Measurements from ENCODE around the gene OPN3.

OPN3 gene

DNA sequence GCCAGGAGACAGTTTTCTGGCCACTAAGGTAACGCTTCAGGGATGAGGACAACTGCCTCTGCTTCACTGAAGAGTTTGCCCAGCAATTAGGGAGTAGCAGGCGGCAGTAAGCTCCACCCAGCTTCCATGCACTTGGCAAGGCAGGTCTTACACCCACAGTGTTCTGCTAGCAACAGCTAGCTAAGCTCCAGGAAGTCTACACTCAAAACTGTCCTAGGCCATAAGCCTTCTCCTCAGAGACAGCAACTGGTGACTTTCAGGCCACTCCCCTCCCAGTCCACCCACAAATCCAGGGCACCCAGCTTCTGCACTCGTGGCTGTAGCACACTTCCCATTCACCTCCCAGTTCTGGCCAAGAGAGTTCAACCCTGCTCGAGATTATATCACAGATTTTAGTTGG is 60.7 kb downstream of the OPN3 start:
- no peak for DNase-seq

DNA sequence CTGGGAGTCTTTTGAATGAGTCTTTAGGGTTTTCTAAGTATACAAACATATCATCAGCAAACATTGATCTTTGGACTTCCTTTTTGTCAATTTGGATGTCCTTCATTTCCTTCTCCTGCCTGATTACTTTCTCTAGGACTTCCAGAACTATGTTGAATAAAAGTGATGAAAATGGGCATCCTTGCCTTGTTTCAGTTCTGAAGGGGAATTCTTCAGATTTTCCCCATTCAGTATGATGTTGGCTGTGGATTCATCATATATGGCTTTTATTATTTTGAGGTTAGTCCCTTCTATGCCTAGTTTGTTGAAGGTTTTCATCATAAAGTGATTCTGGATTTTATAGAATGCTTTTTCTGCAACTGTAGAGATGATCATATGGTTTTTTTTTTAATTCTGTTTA is 66.0 kb downstream of the OPN3 start:
- no peak for DNase-seq

DNA sequence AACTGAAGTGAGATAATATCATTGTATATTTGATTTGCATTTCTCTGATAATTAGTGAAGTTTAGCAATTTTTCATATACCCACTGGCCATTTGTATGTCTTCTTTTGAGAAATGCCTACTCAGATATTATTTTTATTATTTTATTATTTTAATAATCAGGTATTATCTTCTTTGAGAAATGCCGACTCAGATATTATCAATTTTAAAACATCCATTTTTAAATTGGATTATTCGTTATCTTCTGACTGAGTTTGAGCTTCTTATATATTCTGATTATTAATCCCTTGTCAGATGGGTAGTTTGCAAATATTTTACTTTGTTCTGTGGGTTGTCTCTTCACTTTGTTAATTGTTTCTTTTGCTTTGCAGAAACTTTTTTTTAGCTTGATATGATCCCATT is 70.3 kb downstream of the OPN3 start:
- DNase-seq = no peak

DNA sequence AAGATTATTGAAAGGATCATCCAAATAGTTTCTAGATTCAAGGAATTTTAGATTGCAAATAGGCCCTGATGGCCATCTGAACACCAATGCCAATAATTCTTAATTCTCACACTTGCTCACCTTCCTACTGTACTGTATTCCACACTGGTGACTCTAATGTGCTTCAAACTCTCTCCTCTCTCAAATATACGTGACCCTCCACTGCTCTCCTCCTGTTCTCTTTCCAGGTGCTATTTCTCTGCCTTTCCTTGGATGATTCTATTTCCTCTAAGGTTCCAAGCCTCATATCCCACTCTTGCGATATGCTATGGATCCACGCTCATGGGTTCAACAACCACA is 79.4 kb downstream of the OPN3 start:
- no peak for DNase-seq

DNA sequence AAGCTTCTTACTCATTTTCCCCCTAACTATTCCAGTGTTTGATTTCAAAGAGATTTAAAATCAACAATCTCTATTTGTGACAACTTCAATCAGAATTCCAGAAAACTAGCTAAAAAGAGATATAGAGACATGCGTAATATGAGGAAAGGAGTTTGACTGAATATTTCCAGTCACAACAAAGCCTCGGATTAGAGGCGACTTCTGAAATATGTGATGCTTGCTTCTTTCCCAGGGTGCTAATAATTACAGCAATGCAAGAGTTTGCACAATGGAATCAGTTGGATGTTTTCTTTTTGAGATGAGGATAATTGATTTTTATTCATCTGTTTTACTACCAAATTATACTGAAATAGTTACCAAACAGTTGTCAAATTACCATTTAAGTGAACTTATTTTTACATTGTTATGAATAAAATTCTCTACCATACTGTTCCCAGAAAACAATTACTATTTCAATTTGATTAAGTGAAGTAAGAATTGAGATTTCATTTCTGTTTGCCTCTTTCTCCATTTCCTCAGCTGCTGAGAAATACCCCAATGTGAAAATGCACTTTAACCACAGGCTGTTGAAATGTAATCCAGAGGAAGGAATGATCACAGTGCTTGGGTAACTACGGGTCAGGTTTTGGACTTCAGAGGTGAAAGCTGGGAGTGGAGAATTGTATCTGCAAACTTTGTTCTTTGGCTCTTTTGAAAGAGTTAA is 79.9 kb downstream of the OPN3 start:
- DNase-seq = no peak

DNA sequence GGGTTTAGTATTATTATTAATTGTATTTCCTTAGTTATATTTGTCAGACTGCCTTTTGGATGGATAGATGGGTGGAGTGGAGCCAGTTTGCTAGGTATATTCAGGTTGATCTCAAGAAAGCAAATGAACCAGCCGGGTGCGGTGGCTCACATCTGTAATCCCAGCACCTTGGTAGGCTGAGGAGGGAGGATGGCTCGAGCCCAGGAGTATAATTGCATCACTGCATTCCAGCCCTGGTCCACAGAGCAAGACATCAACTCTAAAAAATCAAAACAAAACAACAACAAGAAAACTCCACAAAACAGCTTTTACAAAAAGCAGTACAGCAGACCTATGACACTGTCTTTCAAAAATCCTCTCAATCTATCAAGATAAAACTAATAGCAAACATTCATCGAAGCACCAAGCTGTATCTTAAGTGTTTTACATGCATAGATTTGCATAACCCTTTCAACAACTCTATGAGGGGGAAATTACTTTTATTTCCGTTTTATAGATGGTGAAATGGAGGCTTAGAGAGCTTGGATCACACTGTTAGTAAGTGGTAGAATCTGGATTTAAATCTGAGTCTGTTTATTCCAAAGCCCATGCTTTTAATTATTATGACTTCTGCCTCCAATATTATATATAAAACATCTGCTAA is 82.5 kb downstream of the OPN3 start:
- no peak for DNase-seq

DNA sequence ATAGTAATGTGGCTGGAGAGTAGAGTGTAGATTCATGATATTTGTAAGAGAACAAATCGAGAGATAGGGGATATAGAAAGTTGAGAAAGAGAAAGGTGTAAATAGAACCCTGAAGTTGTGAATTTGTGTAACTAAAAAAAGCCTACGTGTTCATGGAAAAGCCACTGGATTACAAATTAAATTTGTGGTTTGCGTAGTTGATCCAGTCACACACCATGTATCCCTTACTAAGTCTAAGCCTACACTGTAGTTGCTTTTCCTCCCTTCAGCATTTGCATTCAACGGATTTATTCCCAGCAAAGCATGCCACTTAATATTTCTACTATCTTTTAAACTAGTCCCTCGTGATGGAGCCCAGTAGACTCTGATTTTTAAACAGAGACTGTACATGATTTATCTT is 83.1 kb downstream of the OPN3 start:
- no peak for DNase-seq

DNA sequence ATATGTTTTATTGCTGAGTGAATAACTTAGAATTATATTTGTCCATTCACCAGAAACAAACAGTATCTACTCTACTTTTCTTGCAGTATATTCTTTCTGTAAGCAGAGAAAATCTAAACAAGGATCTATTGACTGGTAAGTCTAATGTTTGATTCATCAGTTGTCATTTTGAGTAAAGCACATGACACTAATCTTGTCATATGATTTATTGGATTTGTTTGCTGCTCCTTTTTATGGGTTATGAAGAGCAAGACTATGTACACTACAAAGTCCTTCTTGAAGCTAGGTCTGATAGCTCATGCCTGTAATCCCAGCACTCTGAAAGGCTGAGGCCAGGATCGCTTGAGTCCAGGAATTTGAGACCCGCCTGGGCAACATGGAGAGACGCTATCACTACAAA is 84.6 kb downstream of the OPN3 start:
- DNase-seq = no peak

DNA sequence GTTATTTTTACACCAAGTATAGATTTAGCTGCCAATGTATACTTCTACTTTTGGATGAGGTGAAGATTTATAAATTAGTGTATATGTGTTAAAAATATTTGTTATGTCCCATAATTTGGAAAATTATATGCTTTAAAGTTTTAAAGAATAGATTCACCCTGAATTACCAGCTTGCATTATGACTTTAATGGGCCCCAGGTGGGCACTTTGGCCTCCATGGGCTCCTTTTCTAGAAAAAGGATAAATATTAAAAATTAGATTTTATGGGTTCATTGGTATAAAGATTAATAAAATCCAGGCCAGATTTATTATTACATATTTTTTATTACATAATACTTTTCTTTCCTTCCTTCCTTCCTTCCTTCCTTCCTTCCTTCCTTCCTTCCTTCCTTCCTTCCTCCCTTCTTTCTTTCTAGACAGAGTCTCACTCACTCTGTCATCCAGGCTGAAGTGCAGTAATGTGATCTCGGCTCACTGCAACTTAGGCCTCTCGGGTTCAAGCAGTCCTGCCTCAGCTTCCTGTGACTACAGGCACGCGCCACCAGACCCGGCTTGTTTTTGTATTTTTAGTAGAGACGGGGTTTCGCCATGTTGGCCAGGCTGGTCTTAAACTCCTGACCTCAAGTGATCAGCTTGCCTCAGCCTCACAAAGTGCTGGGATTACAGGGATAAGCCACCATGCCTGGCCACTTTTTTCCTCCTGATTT is 86.1 kb downstream of the OPN3 start:
- DNase-seq = no peak

DNA sequence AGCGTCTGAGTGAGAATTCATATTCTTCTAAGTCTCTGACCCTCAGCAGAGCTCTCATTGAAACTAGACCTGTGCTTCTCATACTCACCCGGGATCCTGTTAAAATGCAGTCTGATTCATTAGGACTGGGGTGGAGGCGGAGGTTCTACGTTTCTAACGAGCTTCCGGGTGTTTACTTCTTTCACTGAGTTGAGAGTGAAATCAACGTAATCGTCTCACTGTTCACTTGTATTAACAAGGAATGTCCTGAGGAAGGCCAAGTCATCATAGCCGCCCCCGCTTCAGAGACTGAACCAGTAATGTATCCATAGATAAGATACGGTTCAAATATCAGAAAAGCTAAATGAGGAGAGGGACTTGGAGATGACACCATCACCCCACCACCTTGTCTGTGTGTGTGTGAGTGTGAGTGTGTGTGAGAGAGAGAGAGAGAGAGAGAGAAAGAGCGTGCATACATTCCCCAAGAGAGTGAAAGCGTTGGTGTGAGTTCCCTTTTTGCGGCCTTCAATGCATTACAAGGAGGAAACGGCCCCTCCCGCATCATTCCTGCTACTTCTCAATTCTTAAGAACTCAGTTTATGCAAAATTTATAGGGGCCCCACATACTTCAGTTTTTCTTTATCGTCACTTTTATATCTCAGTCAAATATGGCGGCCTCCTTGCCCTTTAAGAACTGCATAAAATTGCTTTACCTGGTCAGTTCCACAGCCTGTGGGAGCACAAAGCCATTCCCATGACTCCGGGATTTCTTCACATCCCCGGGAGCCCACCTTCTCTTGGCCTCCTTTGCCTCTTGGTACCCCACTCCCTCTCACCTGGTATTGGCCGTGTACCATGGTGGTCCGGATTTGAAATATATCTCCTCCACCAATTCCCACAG is 88.2 kb downstream of the OPN3 start:
- no peak for DNase-seq

DNA sequence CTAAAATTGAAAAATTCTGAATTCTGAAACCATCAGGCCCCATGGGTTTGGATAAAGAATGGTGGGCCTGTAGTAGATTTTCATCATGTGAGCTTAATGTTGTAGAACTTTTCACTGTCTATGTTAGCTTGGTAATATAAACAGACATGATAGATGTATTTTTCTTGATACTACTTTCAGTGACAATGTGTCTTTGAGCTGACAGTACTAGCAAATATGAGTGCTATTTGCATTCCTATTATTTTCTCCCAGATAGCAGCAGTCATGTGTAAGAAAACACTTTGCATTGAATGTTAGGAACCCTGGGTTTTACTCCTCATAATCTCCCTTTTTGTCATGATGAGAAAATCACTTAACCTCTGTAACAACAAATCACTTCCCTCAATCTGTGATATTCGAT is 89.9 kb downstream of the OPN3 start:
- no peak for DNase-seq

DNA sequence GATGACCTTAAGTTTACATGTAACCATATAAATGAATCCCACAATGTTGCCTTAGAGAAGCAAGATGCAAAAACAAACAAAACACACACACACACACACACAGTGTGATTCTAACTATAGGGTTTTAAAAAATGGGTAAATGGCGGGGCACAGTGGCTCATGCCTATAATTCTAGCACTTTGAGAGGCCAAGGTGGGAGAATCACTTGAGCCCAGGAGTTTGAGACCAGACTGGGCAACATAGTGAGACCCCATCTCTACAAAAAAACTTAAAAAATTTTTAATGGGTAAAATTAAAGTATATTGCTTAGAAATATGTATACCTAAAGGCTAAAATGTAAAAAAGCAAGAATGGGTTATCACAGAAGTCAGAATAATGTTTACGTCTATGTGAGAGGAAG is 92.2 kb downstream of the OPN3 start:
- no peak for DNase-seq
